Stimulated activated CD4-positive, alpha-beta T cell treated with anti-CD3 and anti-CD28 coated beads, Interleukin-12 subunit alpha, Interleukin-12 subunit beta, amount 100 ng/mL, for 4 hours (primary cell): ENCODE results near the gene MAN1C1.
A peak's percentile ranks its signal among the peaks of the same experiment; 100 is the strongest.

Experiments used
- DNase-seq: peaks from one replicate; pipeline ENCODE4 v3.0.0-alpha.2; 2020

The MAN1C1 gene

DNA sequence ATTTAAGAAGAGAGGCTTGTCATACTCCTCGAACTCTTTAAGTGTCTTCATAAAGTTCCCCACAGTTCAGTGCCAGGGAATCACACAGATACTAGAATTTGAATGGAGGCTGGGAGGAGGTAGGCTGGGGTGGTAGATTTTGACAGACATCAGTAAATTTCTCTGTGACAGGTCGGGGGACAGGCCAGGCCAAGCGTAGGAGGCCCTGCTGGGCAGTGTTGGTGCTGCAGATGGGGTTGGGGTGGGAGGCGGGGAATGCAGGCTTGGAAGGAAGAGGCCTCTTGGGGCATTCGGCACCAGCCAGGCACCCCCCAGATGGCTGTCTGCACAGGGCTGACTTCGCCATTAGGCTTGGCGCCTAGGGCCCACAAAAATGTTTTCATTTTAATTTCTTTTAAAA is 84.0 kb downstream of the MAN1C1 start:
- no peak for DNase-seq

DNA sequence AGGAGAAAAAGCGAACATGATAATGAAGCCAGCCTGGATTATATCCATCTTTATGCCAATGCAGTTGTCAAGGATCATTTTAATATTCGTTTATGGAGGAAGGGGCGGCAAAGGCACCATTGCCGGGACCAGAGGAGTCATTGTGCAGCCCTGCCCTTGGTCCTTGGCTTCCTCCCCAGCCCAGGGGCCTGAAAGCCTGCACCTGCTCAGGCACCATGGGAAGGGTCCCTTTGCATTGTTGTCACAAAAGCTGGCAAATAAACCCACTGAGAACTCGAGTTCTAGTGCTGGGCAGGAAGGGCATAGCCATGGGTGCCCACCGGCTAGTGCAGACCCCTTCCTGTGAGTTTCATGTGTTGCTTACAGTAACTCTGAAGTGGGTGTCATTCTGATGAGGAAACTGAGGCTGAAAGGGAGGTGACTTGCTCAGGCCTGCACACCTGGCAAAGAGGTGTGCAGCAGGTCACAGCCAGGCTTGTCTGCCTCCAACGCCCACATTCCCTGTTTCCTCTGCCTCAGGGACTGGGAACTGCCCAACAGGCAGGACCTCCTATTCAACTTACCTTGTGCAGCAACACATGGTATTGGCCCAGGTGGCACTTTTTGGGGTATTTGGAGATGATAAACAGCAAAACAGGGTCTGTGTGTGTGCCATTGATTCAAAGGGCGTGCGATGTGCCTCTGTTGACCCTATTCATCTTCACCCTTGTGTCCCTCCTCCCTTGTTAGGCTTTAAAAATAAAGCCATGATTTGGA is 84.6 kb downstream of the MAN1C1 start:
- no peak for DNase-seq

DNA sequence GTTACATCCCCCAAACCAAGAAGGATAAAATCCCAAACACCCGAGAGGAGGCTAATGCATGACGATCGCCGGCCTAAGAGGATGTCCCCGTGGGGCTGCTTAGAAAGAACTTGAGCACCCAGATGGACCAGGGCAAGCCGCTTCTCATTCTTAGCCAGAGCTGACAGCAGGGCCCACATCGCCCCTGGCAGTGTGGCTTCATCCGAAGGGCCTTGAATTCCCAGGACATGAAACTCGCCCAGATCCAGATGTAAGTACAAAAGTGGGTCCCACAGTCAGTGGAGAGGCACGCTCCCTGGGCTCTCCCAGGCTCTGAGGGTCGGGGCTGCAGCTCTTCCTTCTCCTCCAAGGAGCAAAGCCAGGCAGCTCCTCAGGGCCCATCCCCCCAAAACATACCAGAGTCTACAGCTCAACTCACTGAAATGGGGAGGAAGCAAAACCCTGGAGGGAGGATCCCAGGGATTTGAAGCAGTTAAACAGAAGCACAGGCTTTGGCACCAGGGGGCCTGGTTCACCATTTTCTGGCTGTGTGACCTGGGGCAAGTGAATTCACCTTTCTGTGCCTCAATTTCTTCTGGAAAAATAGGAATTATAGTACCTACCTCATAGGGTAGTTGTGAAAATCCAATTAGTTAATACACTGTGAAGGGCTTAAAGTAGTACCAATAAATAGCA is 85.6 kb downstream of the MAN1C1 start:
- DNase-seq = no peak

DNA sequence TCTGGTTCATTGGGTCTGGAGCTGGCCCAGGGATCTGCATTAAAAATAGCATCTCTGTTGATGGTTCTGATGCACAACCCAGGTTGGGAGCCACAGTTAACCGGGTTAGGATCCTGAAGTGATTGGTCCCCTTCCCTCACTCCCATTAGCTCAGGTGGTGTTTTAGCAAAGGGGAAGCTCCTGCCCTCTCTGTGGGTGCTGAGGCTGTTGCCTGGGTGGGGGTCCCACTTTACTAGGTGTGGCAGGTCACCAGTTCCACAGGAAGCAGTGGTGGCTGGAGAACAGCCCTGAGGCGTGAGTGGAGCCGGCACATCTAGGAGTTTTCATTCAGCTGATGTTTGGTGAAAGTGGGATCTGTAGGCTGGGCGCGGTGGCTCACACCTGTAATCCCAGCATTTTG is 86.5 kb downstream of the MAN1C1 start:
- no peak for DNase-seq

DNA sequence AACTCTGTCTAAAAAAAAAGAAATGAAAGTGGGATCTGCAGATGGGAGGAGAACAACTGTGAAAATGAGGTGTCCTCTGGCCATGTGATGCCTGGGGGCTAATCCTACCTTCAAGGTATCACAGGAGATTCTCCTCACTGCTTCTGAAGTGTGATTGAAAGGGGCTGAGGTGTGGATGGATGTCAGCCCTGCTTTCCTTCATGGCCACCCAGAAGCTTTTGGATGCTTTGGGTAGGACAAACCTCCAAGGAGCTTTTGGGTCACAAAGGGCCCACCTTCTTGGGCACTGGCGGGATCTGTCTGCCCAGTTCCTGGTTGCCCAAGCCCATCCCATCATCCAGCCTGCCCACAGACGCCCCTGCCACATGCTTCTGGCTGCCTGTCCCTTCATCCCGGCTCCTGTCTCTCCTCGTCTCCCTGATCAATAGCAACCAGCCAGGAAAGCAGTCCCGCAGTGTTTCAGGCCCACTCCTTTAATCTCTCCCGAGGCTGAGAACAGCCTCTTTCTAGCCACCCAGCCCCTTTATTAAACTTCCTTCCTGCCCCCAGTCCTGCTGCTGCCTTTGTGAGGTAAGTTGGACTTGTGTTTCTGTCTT is 87.2 kb downstream of the MAN1C1 start:
- DNase-seq = no peak

DNA sequence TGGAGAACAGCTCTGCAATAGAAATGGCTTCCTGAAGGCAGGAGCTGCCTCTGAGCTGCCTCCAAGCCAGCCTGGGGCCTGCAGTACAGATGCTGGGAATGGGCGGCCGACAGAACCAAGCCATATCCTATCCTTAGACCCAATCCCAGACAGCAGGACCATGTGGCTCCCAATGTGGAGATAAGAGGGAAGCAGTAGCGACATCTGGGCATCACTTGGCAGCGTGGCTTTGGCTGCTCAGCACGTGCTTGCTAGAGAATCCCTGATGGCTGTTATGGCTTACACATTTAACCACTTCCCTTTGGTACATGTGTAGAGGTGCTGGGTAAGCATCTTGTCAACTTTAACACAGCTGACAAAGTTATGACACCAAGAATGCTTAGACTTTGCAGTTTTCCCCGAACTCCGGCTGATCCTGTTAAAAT is 87.7 kb downstream of the MAN1C1 start:
- DNase-seq = no peak

DNA sequence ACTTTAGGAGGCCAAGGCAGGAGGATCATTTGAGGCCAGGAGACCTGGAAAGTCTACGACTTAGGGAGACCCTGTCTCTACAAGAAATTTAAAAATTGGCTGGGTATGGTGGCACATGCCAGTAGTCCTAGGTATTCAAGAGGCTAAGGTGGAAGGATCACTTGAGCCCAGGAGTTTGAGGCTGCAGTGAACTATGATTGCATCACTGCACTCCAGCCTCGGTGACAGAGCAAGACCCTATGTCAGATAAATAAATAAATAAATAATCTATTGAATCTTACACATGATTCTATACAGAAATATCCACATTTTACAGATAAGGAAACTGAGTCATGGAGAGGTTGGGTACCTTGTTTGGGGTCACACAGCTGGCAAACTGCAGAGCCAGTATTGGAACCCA is 89.1 kb downstream of the MAN1C1 start:
- no peak for DNase-seq

DNA sequence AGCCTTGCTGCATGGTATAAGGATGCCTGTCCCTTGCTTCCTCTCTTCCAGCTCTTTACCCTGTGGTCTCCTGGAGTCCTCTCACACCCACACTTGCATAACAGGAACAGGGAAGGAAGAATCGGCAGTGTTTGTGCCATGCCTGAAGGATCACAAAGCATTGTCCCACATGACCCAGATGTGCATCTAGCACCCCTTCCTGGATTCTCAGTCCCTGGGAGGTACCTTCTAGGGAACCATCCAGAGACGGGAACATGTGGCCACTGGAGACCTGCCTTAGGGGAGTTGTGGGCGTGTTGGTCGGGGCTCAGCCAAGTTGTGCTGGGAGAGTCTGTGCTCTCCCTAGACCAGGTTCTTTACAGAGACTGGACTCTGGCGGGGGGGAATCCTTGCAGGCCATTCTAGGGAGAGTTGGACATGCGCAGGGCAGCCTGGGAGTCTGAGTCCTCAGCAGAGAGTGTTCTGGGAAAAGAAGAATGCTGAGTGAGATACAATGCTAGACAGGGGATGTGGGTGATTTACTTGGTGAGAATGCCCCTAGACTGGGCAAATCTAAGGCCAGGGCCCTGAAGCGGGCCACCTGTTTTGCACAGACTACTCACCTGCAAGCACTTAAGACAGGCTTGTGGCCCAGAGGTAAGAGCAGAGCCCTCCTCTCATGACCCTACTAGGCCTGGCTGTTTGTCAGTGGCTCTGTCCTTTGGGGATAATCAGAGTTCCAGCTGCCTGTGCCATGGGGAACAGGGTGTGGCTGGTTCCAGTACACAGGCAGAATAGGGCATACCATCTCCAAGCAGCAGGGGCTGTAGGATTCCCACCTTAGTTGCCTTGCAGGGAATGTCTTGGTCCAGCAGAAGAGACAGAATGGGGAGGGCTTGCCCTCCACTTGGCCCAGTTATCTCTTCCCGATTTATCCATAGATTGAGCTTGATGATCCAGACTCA is 89.8 kb downstream of the MAN1C1 start:
- DNase-seq = no peak

DNA sequence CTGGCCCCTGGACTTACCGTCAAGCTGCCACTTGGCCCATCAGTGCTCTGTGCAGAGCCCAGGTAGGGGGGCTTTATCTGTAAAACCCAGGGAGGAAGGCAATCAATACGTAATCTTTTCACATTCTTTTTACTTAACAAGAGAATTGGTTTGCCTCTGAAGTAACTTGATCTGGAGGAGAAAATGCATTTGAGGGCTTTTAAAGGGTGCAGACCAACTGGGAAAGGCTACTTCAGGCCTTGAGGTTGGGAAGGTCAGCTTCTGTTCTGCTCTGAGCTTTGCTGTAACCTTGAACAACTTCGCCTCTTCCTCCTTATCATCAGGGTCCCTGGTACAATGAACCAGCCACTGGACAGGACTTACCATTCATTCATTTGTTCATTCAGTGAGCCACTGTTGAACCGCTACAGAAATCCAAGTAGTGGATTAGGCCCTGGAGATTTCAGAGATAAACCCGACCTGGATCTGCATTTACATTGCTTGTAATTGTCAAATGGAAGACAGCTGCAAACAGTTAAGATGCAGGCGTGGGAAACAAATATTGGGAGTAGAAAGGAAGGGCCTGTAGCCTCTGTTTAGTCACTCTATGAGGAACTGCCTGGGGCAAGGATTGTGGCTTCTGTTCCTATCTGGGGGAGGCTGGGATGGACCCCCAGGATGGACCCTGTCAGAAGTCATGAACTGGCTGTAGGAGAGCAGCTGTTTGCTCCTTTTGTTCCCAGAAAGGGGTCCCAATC is 90.9 kb downstream of the MAN1C1 start:
- DNase-seq = no peak

DNA sequence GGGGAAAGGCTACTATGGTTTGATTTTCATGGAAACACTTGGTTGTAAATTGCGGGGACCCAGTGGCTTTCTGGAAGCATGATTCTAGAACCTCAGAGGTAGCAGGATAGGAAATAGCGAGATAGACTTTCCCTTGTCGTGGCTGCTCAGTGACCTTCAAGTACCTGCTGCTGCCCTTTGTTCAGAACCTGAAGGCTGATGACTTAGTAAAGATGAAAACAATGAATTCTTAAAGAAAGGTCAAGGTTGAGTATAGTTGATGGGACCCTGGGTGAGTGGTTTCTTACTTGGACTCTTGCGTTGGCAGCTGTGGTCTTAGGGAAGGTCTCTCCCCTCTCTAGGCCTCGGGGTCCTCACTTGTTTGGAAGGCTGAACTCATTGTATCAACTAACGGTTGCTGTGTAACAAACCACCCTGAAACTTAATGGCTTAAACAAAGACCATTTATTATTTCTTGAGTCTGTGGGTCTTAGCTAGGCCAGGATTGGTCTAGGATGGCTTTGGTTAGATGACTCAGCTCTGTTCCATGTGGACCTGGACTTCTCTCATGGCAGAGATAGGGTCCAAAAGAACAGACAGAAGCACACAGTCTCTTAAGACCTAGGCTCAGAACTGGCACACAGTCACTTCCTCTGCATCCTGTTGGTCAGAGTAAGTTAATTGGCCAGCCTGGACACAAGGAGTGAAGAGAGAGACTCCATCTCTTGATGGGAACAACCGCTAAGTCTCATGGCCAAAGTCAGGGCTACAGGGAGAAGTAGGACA is 94.2 kb downstream of the MAN1C1 start:
- DNase-seq = no peak

DNA sequence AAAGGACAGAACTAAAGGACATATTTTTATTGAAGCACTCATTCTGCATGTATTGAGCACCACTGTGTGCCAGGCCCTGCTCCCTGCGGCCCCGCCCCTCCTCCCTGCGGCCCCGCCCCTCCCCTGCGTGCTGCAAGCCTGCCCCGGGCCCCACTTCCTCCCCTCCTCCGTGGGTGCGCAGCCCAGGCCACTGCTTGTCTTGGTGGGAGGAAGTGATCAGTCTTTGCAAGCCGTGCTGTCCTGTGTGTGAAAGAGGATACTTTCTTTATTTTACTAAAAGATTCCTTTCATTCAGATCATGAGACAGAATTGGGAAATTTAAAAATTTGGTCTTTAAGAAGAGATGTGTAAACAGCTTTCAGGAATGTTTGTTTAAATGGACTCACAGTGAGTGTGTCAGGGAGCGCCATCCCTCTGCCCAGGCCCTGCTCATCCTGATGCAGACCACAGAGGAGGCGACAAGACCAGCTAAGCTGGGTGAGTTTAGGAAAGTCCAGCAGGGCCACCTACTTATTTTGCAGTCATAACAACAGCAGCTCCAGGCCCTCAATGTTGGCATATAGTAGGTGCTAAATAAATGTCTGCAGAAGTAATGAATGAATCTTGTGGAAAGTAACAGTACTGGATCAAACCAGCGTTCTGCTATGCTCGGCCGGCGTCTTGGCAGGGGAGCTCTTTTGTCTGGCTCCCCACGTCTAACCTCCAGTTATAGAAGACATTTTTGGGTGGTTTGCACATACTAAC is 95.1 kb downstream of the MAN1C1 start:
- DNase-seq = peak; percentile 58

DNA sequence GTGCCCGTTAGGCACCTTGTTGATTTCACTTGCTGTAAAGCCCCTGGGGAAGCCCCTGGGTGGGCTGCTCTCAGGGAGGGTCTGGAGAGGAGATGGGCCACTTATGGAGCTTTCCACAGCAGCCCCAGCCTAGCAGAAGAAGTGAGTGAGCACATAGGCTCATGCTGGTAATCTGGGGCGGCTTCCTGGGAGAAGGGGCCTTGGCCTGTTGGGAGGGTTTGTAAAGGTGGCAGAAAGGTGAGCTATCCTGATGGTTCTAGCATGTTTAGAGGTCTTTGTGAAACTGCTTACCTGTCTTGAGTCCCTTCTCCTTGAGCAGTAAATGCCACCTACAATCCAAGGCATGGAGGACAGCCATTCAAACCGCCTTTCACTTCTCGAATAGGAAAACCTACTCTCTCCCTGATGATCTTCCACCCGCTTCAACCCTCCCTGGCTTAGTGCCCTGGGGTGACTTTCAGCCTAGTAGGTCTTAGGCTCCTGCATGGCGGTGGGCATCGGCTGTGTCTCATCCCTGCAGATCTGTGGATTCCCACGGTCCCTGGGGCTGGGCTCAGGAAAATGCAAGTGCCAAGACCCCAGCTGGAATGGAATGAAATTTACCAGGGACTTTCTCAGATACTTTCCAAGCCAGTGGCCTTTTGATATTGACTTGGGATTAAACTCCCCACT is 95.8 kb downstream of the MAN1C1 start:
- DNase-seq = no peak

DNA sequence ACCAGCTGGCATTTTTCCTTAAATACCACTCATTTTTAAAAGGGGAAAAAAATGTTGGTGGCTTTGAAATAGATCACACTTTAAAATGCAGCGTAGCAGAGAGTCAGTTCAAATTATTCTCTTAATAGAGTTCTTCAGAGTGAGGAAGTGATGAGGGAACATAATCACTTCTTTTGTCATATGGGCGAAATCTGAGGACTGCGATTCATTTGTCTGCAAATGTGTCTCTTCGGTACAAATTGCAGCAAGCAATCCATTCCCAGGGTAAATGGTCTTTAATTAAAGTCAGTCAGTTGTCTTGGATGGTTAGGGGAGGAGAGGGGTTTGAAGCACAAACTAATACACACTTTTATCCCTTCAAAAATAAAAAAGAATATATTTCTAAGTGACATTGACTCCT is 97.4 kb downstream of the MAN1C1 start:
- no peak for DNase-seq

DNA sequence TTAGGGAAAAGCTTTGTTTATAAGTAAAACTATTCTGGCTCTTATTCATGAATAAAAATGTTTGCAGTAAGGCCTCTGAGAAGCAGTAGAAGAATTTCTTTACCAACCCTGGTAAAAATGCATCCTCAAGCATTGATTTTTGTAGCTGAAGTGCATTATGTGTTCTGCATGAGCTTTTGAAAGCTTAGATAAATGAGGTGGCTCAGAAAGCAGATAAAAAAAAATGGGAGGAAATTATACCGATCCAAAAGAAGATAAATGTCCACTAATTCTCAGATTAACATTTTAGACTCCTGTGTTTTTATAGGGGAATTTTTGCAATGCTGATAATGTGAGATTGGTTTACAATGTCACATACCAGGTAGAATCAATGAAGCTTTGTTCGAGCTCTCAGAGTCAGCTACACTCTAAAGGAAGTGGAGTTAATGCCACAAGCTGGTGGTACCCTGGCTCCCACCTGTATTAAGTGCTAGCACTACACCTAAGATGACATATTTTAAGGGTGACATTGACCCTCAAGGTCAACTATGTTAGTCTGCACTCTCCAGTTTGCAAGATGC is 97.9 kb downstream of the MAN1C1 start:
- no peak for DNase-seq

DNA sequence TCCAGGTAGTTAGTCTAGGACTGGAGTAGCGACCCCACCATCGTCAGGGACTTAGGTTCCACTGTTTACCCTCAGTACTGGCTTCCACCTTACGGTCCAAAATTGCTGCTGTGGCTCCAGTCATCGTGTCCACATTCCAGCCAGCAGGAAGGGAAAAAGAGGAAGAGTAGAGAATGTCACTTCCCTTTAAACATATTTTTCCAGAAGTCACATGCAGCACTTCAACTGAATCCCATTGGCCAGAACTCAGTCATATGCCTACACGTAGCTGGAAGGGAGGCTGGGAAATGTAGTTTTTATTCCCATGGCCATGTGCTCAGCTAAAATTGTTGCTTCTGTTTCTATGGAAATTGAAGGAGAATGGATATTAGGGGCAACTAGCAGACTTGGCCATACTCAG is 99.3 kb downstream of the MAN1C1 start:
- DNase-seq = no peak

DNA sequence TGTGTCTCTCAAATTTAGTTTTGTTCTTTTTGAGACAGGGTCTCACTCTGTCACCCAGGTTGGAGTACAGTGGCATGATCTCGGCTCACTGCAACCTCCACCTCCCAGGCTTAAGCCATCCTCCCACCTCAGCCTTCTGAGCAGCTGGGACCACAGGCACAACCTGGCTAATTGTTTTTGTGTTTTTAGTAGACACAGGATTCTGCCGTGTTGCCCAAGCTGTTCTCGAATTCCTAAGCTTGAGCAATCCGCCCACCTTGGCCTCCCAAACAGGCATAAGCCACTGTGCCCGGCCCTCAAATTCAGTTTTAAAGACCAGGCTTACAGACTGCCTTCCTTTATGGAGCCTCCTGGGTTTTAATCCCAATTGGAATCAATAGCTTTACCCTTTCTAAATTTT is 99.7 kb downstream of the MAN1C1 start:
- no peak for DNase-seq

DNA sequence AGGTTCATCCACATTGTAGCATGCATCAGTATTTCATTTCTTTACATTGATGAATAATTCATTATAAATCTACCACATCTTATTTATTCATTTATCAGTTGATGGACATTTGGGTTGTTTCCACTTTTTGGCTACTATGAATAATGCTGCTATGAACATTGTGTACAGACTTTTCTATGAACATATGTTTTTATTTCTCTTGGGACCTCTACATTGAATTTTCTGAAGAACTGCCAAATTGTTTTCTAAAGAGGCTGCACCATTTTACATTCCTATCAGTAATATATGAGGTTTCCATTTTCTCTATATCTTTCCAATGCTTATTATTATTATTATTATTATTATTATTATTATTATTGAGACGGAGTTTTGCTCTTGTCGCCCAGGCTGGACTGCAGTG is 102.1 kb downstream of the MAN1C1 start:
- no peak for DNase-seq

DNA sequence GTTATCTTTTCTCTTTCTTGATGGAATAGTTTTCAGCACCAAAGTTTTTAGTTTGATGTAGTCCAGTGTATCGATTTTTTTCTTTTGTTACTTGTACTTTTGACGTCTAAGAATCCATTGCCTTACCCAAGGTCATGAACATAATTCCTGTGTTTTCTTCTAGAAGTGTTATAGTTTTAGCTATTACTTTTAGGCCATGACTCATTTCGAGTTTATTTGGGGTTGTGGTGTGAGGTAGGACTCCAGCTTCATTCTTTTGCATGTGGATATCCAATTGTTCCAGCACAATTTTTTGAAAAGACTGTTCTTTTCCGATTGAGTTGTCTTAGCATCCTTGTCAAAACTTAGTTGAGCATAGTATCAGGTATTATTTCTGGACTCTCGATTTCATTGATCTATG is 104.0 kb downstream of the MAN1C1 start:
- DNase-seq = no peak

DNA sequence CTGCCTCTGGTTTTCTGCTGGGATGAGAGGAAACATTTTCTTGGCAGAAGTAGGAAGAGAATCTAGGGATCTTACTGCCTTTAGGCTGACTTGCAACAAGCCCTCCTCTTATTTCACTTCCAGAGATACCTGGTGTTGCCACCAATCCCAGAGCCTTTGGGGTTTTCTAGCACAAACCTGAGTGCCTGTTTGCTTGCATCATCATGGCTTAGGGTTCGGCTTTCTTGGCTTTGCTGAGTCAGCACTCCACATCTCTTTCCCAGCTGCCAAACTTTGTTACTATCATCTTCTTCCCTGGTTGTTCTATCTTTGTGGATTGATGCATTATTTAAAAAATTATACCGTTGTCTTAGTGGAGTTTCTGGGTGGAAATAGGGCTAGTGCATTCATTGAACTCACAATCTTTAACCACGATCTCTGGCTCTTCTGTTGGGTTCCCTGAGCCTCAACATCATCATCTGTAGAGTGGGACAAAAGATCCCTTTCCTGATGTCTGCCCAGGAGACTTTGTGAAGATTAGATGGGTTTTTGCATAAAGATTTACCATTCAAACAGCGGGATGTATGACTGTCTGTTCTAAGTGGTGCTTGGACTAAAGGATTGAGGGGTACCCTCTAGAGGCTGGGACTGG is 106.8 kb downstream of the MAN1C1 start:
- no peak for DNase-seq

DNA sequence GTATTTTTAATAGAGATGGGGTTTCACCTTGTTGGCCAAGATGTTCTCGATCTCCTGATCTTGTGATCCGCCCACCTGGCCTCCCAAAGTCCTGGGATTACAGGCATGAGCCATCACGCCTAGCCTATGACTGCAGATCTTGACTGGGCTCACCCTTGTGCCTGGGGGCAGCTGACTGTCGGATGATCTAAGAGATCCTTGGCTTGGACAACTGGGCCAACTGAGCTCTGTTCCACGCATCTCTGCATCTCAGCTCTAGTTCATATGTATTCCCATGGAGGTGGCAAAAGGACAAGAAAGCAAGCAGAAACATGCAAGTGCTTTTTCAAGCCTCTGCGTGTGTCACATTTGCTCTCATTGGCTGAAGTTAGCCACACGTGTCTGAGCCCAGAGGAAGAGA is 107.6 kb downstream of the MAN1C1 start:
- no peak for DNase-seq
